Gastrocnemius medialis (tissue), 4 donors: ENCODE results near the gene KLC1. TPM values are rescaled to one million over a fixed set of nuclear protein-coding genes. Genes with fewer than 3 reads are reported as not detected.

Experiments used
- ATAC-seq, 2 donors: fragments of 150-250 bp; one replicate each; pipeline ENCODE4 v1.9.1; 2016
- DNase-seq, 2 donors: peaks; one replicate each; pipeline ENCODE4 v3.0.0-alpha.2; 2019
- H3K27ac ChIP-seq, 4 donors: fragments of 200-600 bp; sonication (generic); 1 replicate in 1 of 4; 2 replicates in 3 of 4; pipeline ENCODE4 v1.5.1; 2016 to 2018; ENCODE audit warnings: mild to moderate bottlenecking in 2 of 4, moderate library complexity in 1 of 4
- H3K27me3 ChIP-seq, 3 donors: fragments of 200-600 bp; sonication (generic) in 2 of 3; 1 replicate in 1 of 3; 2 replicates in 2 of 3; pipeline versions ENCODE4 v1.5.1 to v1.6.0; 2016 to 2019; ENCODE audit warnings: mild to moderate bottlenecking in 1 of 3, moderate library complexity in 1 of 3
- H3K36me3 ChIP-seq, 2 donors: fragments of 200-600 bp; sonication (generic) in 1 of 2; one replicate each; pipeline ENCODE4 v1.5.1; 2017 to 2018
- H3K4me1 ChIP-seq, 2 donors: fragments of 200-600 bp; sonication (generic) in 1 of 2; one replicate each; pipeline ENCODE4 v1.5.1; 2016 to 2017; ENCODE audit warnings: mild to moderate bottlenecking in 2 of 2
- H3K4me3 ChIP-seq, 4 donors: fragments of 200-600 bp; sonication (generic) in 3 of 4; 1 replicate in 1 of 4; 2 replicates in 3 of 4; pipeline ENCODE4 v1.5.1; 2016 to 2019; ENCODE audit warnings: mild to moderate bottlenecking in 2 of 4
- H3K9me3 ChIP-seq, 3 donors: fragments of 200-600 bp; sonication (generic) in 2 of 3; 1 replicate in 1 of 3; 2 replicates in 2 of 3; pipeline ENCODE4 v1.5.1; 2016 to 2019
- POLR2A ChIP-seq, 2 donors: fragments of 450-650 bp; IDR thresholded peaks; one replicate each; pipeline ENCODE4 v1.6.1; 2017; ENCODE audit warnings: antibody characterized with exemption in 2 of 2, mild to moderate bottlenecking in 2 of 2, moderate library complexity in 2 of 2
- in situ Hi-C, 4 donors: fragments of 200-750 bp; cut with MboI; loops; one replicate each; pipeline versions ENCODE4 v1.15.0 to v1.8.0; 2017; ENCODE audit warnings: low sequenced_read_pairs in 4 of 4
- intact Hi-C: fragments of 100-400 bp; cut with DNase I; formaldehyde crosslinking; loops from one replicate; pipeline ENCODE4 v1.15.1; 2023; ENCODE audit warnings: low total_unique reads
- total RNA-seq, 4 donors: library from RNA; depleted of rRNA; stranded (reverse); fragments of >200 nt; gene quantifications; one replicate each; pipeline versions ENCODE4 v1.1.0 to v1.2.3, GENCODE V29; 2016
- TF ChIP-seq, protein P1 (sequence below), 5 experiments: fragments of 450-650 bp in 3 of 5; fragments of 200-600 bp in 2 of 5; sonication (generic) in 2 of 5; IDR thresholded peaks in 4 of 5; conservative IDR thresholded peaks in 1 of 5; 1 replicate in 4 of 5; 2 replicates in 1 of 5; pipeline ENCODE4 v1.5.1; 2016 to 2019; ENCODE audit warnings: antibody characterized with exemption in 5 of 5, mild to moderate bottlenecking in 3 of 5, moderate library complexity in 3 of 5

KLC1 gene
- total RNA-seq, 4 donors from 2014 or later: 217 to 398 (median 309) TPM

DNA sequence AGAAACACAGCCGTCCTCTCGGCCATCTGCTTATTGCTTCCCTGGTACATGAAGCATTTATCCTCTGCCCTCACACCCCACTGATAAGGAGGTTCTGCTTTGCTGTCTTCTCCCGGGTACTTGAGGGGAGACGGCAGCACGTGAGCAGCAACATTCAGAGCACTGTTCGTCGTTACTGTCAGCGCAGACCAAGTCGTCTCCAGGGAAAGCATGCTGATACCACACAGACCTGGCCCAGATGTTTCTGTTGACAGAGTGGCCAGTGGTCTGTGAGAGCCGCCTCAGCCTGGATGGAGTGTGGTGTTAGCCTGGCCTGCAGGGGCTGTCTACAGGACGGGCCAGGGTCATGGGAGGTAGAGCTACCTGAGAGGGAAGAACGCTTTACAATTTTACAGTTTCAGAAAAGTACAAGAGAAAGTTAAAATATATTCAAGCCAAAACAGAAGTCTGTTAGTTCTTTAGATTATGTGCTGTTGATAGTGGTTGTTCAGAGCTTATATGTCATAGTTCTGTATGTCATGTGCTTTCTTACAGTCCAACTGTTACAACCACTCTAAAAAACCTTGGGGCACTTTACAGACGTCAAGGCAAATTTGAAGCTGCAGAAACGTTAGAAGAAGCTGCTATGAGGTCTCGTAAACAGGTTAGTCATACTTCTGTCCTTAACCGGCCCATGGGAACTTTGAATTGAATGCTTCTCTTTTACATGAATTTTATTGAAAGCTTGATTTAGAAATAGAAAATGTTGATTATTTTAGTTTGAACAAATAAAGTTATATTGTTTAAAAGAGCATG, 48.1 kb downstream of the KLC1 start:
- Histone ChIP-seq H3K4me1 (no peaks in the 10 kb centered on the region), H3K27ac (no peak overlapping the region), H3K9me3 (no peaks in the 10 kb centered on the region), H3K4me3 (no peak overlapping the region), H3K27me3 (no peaks in the 10 kb centered on the region), H3K36me3 (peaks cover 0 to 99% of the 10 kb centered on the region in 2 donors)
- DNase-seq (no peak), ATAC-seq (no peak)
- TF ChIP-seq POLR2A (IDR thresholded peaks at IDR 0.05): no peak
- TF ChIP-seq, protein P1, sequence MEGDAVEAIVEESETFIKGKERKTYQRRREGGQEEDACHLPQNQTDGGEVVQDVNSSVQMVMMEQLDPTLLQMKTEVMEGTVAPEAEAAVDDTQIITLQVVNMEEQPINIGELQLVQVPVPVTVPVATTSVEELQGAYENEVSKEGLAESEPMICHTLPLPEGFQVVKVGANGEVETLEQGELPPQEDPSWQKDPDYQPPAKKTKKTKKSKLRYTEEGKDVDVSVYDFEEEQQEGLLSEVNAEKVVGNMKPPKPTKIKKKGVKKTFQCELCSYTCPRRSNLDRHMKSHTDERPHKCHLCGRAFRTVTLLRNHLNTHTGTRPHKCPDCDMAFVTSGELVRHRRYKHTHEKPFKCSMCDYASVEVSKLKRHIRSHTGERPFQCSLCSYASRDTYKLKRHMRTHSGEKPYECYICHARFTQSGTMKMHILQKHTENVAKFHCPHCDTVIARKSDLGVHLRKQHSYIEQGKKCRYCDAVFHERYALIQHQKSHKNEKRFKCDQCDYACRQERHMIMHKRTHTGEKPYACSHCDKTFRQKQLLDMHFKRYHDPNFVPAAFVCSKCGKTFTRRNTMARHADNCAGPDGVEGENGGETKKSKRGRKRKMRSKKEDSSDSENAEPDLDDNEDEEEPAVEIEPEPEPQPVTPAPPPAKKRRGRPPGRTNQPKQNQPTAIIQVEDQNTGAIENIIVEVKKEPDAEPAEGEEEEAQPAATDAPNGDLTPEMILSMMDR (IDR thresholded peaks at IDR 0.05 in 4 of 5, conservative IDR thresholded peaks at IDR 0.05 in 1 of 5): no peak
- in situ Hi-C loops (no loop called here), intact Hi-C loops (no loop called here)

DNA sequence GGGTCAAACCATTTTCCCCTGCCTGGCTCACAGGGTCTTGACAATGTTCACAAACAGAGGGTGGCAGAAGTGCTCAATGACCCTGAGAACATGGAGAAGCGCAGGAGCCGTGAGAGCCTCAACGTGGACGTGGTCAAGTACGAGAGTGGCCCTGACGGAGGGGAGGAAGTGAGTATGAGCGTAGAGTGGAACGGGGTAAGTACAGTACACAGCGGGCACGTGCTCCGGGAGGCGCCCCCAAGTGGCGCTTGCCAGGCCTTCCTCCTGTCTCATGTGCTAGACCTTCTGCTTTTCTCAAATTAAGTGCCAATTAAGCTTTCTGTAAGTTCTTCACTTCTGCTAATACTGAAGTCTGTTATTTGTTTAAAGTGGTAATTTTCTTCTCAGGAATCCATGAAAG, 50.3 kb downstream of the KLC1 start:
- Histone ChIP-seq H3K36me3 (peaks cover 0 to 87% of the 10 kb centered on the region in 2 donors), H3K27me3 (no peaks in the 10 kb centered on the region), H3K9me3 (no peaks in the 10 kb centered on the region), H3K4me3 (no peak overlapping the region), H3K27ac (no peak overlapping the region), H3K4me1 (peaks cover 7 to 10% of the 10 kb centered on the region in 2 donors)
- DNase-seq: no peak
- in situ Hi-C loops (no loop called here), intact Hi-C loops (no loop called here)
- TF ChIP-seq, protein P1 (IDR thresholded peaks at IDR 0.05 in 4 of 5, conservative IDR thresholded peaks at IDR 0.05 in 1 of 5): peak in 1 of 5 experiments; percentile 7
- no peak for TF ChIP-seq POLR2A (IDR thresholded peaks at IDR 0.05)
- ATAC-seq: no peak

DNA sequence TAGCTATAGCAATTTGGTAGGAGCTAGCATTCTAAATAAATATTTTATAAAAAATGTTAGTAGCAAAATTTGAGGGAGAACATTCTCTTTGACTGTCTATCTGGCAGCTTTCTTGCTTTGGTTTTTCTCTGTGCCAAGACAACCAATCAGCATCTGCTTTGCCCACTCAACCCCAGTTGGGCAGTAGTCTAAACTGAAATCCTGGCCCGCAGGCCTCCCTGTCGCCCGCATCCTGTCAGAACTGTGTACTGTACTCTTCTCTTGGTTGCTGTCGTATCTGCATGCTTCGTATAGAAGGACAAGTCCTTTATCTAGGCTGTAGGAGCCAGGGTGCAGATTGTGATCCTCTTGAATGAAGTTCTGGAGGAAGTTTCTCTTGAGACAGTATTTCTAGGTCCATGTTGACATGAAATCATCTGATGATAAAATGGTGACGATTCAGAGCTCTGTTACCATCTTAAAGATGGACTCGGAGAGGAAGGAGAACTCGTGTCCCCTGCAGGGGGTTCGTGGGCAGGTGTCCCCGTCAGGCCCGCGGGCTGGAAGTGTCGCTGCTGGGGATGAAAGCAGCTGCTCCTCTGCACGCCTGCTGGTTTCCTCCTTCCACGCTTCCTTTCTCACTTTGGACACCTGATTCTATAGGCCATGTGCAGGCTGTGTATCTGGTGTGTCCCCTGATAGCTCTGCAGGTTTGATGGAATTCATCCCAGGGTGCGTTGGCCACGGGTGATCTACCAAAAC, 51.6 kb downstream of the KLC1 start:
- Histone ChIP-seq H3K4me1 (peaks cover 20 to 21% of the 10 kb centered on the region in 2 donors), H3K4me3 (no peak overlapping the region), H3K36me3 (peaks cover 0 to 77% of the 10 kb centered on the region in 2 donors), H3K27ac (no peak overlapping the region), H3K27me3 (no peaks in the 10 kb centered on the region), H3K9me3 (no peaks in the 10 kb centered on the region)
- TF ChIP-seq, protein P1 (IDR thresholded peaks at IDR 0.05 in 4 of 5, conservative IDR thresholded peaks at IDR 0.05 in 1 of 5): no peak
- no peak for TF ChIP-seq POLR2A (IDR thresholded peaks at IDR 0.05)
- intact Hi-C loops: no loop called here
- in situ Hi-C loops: no loop called here
- ATAC-seq: no peak
- DNase-seq: no peak

DNA sequence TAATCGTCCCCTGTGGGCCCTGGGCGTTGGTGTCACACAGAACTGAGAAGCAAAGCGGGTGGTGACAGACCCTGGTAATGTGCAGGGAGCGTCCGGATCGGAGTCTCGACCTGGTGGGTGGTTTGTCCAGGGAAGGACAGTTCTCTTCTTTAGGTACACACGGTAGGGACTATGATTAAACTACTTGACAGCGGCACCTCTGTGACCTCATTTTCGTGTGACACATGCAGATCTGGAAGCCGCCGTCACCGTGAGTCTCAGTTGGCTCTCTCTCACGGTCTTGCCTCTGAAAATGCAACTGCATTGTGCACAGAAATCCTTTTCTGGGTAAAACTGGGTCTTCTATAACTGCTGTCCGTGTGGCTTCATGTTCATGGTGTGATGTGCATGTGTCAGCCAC, 54.1 kb downstream of the KLC1 start:
- intact Hi-C loops: no loop called here
- Histone ChIP-seq H3K27me3 (no peaks in the 10 kb centered on the region), H3K36me3 (peaks cover 0 to 67% of the 10 kb centered on the region in 2 donors), H3K4me1 (peaks cover 25 to 36% of the 10 kb centered on the region in 2 donors), H3K27ac (peak overlapping the region in 1 of 4 donors; percentile 77), H3K9me3 (no peaks in the 10 kb centered on the region), H3K4me3 (no peak overlapping the region)
- in situ Hi-C loops: no loop called here
- TF ChIP-seq, protein P1 (IDR thresholded peaks at IDR 0.05 in 4 of 5, conservative IDR thresholded peaks at IDR 0.05 in 1 of 5): no peak
- no peak for TF ChIP-seq POLR2A (IDR thresholded peaks at IDR 0.05)
- DNase-seq (no peak), ATAC-seq (no peak)
